Activated CD8-positive, alpha-beta memory T cell treated with anti-CD3 and anti-CD28 coated beads, Interleukin-2, amount 50 U/mL, for 4 hours (primary cell): Measurements from ENCODE around the gene NUDC.

ENCODE experiments used
- DNase-seq: peaks from one replicate; pipeline ENCODE4 v3.0.0-alpha.2; 2020

NUDC gene

GRCh38 chr1:26991310-26992116, 70.0 kb downstream of the NUDC start:
- DNase-seq, result no peak

GRCh38 chr1:26993237-26994019, 71.9 kb downstream of the NUDC start, which contains the start of gene TRNP1:
TSS of gene TRNP1 (plus strand) at chr1:26993692. CDS start at chr1:26993787, 95 bp downstream.
- DNase-seq, result peak; percentile 70

GRCh38 chr1:26994020-26994786, 72.7 kb downstream of the NUDC start:
- peak; percentile 25 for DNase-seq

DNA sequence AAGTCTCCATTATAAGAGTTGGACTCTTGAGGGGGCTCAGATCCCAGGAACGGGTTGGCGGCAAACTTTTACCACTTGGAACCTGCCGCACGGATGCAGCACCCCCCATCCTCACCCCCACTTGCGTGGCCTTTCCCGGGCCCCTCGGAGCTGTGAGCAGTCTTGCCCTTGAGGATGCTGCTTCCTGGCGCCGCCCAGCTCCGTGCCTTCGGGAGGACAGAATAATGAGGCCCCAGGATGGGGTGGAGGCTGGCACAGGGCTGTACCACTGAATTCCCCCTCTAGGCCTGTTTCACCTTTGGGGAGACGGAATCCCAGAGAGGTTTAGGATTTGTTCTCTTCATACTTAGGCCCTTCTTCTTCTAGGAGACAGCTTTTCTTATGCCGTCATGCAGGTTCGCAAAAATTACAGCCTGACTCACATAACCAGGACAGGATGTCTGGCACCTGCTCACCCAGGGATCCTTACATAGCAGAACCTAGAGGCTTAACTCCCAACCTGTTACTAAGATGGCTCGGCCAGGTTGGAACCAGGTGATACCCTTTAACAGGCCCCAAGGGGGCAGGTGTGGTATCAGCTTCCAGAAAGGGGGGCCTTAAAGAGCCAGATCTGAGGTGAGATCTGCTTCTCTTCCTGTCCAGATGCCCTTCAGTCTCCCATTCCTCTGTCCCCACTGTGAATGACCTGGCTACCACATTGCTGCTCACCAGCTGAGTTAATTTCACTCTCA, 73.4 kb downstream of the NUDC start:
- no peak for DNase-seq

DNA sequence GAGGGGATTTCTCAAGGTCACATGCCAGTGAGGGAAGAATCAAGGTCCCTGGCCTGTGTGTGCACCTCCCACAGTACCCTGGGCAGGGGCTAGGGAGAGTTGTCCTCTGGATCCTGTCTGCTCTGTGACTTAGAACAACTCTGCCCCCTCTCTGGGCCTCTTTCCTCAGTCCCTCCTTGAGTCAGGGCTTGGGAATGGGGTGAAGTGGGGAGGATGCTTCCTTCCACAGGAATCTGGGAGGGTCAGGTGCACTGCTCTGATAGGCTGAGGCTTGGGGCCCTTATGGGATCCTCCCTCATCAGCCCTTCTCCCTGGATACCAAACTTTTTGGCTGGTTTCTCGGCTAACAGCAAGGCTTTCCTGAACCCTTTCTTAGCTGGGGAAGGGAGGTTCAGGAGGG, 74.5 kb downstream of the NUDC start:
- no peak for DNase-seq
